H9 (cell line): ENCODE data around the gene RABGEF1. TPM values are rescaled to one million over a fixed set of nuclear protein-coding genes. Genes with fewer than 3 reads are reported as not detected.

Experiments used
- DNase-seq: peaks from one replicate; pipeline ENCODE4 v3.0.0-alpha.2; 2017
- H2AFZ ChIP-seq: one replicate; pipeline ENCODE4 v1.6.1; 2013; ENCODE audit warnings: mild to moderate bottlenecking, low read length, control low read depth, moderate library complexity
- H2AK5ac ChIP-seq: 2 replicates; pipeline ENCODE4 v1.6.1; 2013; ENCODE audit warnings: low read length, control low read depth, mixed read lengths; ENCODE audit not compliant: insufficient read length
- H2BK120ac ChIP-seq: one replicate; pipeline ENCODE4 v1.6.1; 2013; ENCODE audit warnings: low read depth, mild to moderate bottlenecking, low read length, control low read depth, inconsistent platforms; ENCODE audit not compliant: poor library complexity, severe bottlenecking
- H2BK12ac ChIP-seq: 2 replicates; pipeline ENCODE4 v1.6.1; 2013; ENCODE audit warnings: low read length, control low read depth, mixed read lengths, low read depth; ENCODE audit not compliant: insufficient read length
- H2BK15ac ChIP-seq: 2 replicates; pipeline ENCODE4 v1.6.1; 2013; ENCODE audit warnings: low read depth, low read length, control low read depth
- H2BK20ac ChIP-seq: one replicate; pipeline ENCODE4 v1.6.1; 2013; ENCODE audit warnings: low read depth, mild to moderate bottlenecking, low read length, control low read depth, inconsistent platforms; ENCODE audit not compliant: poor library complexity, severe bottlenecking
- H2BK5ac ChIP-seq: 2 replicates; pipeline ENCODE4 v1.6.1; 2013; ENCODE audit warnings: low read length, control low read depth, mixed read lengths; ENCODE audit not compliant: insufficient read length
- H3K14ac ChIP-seq: 2 replicates; pipeline ENCODE4 v1.6.1; 2013; ENCODE audit warnings: low read length, control low read depth; ENCODE audit not compliant: insufficient read depth
- H3K18ac ChIP-seq: 2 replicates; pipeline ENCODE4 v1.6.1; 2013; ENCODE audit warnings: low read depth, mild to moderate bottlenecking, mixed read lengths, low read length, control low read depth; ENCODE audit not compliant: insufficient read length
- H3K23ac ChIP-seq: 2 replicates; pipeline ENCODE4 v1.6.1; 2013; ENCODE audit warnings: low read length, control low read depth, mixed read lengths, low read depth; ENCODE audit not compliant: insufficient read length
- H3K23me2 ChIP-seq: 2 replicates; pipeline ENCODE4 v1.6.1; 2013; ENCODE audit warnings: low read depth, mild to moderate bottlenecking, mixed read lengths, low read length, control low read depth; ENCODE audit not compliant: insufficient read length, poor library complexity, severe bottlenecking
- H3K27ac ChIP-seq: 2 replicates; pipeline ENCODE4 v1.5.1; 2013; ENCODE audit warnings: low read length, control low read depth, mixed read lengths, low read depth; ENCODE audit not compliant: insufficient read length
- H3K27me3 ChIP-seq: 2 replicates; pipeline ENCODE4 v1.6.1; 2013; ENCODE audit warnings: low read length, control low read depth, inconsistent platforms; ENCODE audit not compliant: insufficient read depth
- H3K4ac ChIP-seq: 2 replicates; pipeline ENCODE4 v1.6.1; 2013; ENCODE audit warnings: low read depth, mild to moderate bottlenecking, control low read depth, inconsistent platforms, low read length, moderate library complexity
- H3K4me1 ChIP-seq: 2 replicates; pipeline ENCODE4 v1.6.1; 2013; ENCODE audit warnings: low read length, control low read depth, inconsistent platforms; ENCODE audit not compliant: insufficient read depth
- H3K4me2 ChIP-seq: 2 replicates; pipeline ENCODE4 v1.6.1; 2013; ENCODE audit warnings: low read length, control low read depth, mixed read lengths; ENCODE audit not compliant: insufficient read length, insufficient read depth
- H3K56ac ChIP-seq: 2 replicates; pipeline ENCODE4 v1.6.1; 2013; ENCODE audit warnings: low read depth, mild to moderate bottlenecking, mixed read lengths, low read length, control low read depth; ENCODE audit not compliant: insufficient read length
- H3K79me1 ChIP-seq: 2 replicates; pipeline ENCODE4 v1.6.1; 2013; ENCODE audit warnings: low read depth, mild to moderate bottlenecking, moderate library complexity, low read length, control low read depth, inconsistent platforms; ENCODE audit not compliant: insufficient read depth, poor library complexity, severe bottlenecking
- H3K79me2 ChIP-seq: 2 replicates; pipeline ENCODE4 v1.6.1; 2013; ENCODE audit warnings: low read length, control low read depth, inconsistent platforms; ENCODE audit not compliant: insufficient read depth
- H3K9ac ChIP-seq: 2 replicates; pipeline ENCODE4 v1.6.1; 2013; ENCODE audit warnings: low read length, control low read depth, mixed read lengths; ENCODE audit not compliant: insufficient read length; ENCODE audit errors: extremely low read depth
- H3K9me3 ChIP-seq: one replicate; pipeline ENCODE4 v1.6.1; 2013; ENCODE audit warnings: low read depth, low read length, inconsistent platforms; ENCODE audit not compliant: control insufficient read depth
- H3T11ph ChIP-seq: one replicate; pipeline ENCODE4 v1.6.1; 2013; ENCODE audit warnings: mild to moderate bottlenecking, low read length, control low read depth, inconsistent platforms
- H4K20me1 ChIP-seq: one replicate; pipeline ENCODE4 v1.6.1; 2013; ENCODE audit not compliant: control insufficient read depth, insufficient read length, insufficient read depth
- H4K5ac ChIP-seq: 2 replicates; pipeline ENCODE4 v1.6.1; 2013; ENCODE audit warnings: low read depth, mild to moderate bottlenecking, mixed read lengths, low read length, control low read depth; ENCODE audit not compliant: insufficient read length
- H4K8ac ChIP-seq: replicated peaks from 2 replicates; pipeline ENCODE4 v1.6.1; 2013; ENCODE audit warnings: low read length, control low read depth, mixed read lengths, low read depth; ENCODE audit not compliant: insufficient read length
- H4K91ac ChIP-seq: 2 replicates; pipeline ENCODE4 v1.6.1; 2013; ENCODE audit warnings: low read depth, mild to moderate bottlenecking, moderate library complexity, mixed read lengths, low read length, control low read depth; ENCODE audit not compliant: insufficient read length
- H3K27ac Mint-ChIP-seq, 3 experiments: 2 replicates in 2 of 3; 3 replicates in 1 of 3; pipeline ENCODE4 v1.8.0; 2020 to 2021; ENCODE audit warnings: mixed read lengths in 3 of 3, mild to moderate bottlenecking in 1 of 3, moderate library complexity in 1 of 3
- H3K27me3 Mint-ChIP-seq: 2 replicates; pipeline ENCODE4 v1.8.0; 2021; ENCODE audit warnings: low read depth, mild to moderate bottlenecking, moderate library complexity, mixed read lengths
- H3K36me3 Mint-ChIP-seq, 3 experiments: 2 replicates in 2 of 3; 3 replicates in 1 of 3; pipeline ENCODE4 v1.8.0; 2020 to 2021; ENCODE audit warnings: low read depth in 3 of 3, mixed read lengths in 3 of 3; ENCODE audit not compliant: insufficient read depth in 1 of 3
- H3K4me1 Mint-ChIP-seq, 2 experiments: 2 replicates each; pipeline ENCODE4 v1.8.0; 2020; ENCODE audit warnings: mixed read lengths in 2 of 2
- H3K4me3 Mint-ChIP-seq, 2 experiments: 2 replicates in 1 of 2; 3 replicates in 1 of 2; pipeline ENCODE4 v1.8.0; 2020 to 2021; ENCODE audit warnings: mild to moderate bottlenecking in 2 of 2, mixed read lengths in 2 of 2, moderate library complexity in 1 of 2
- H3K9me3 Mint-ChIP-seq, 2 experiments: 2 replicates in 1 of 2; 3 replicates in 1 of 2; pipeline ENCODE4 v1.8.0; 2020; ENCODE audit warnings: mild to moderate bottlenecking in 2 of 2, mixed read lengths in 2 of 2, moderate library complexity in 1 of 2
- WGBS: extraction: QIAGEN DNeasy Blood & Tissue Kit; methylation state at CpG from one replicate; pipeline ENCODE4 v1.1.7; 2013; ENCODE audit warnings: missing lambda C conversion rate, low lambda C conversion rate, mixed read lengths; ENCODE audit not compliant: insufficient read length; ENCODE audit errors: extremely low coverage; 5-methylcytosine and 5-hydroxymethylcytosine counted together
- total RNA-seq: library from RNA; stranded (reverse); gene quantifications from 2 replicates; pipeline ENCODE4 v1.2.1, GENCODE V29; 2021
- TF ChIP-seq, protein P1 (sequence below): fragments of 200-600 bp; sonication (generic); conservative IDR thresholded peaks from 3 replicates; pipeline ENCODE4 v1.8.0; 2021; ENCODE audit warnings: antibody characterized with exemption, mild to moderate bottlenecking

Gene RABGEF1
- total RNA-seq, 1 experiment from 2014 or later, result 17.3 TPM

- Histone ChIP-seq H4K20me1 (no peaks in the 10 kb centered on the region), H3T11ph (no peak overlapping the region), H3K18ac (no peak overlapping the region), H3K9ac (no peak overlapping the region), H3K14ac (no peak overlapping the region), H2BK12ac (no peak overlapping the region), H3K23ac (no peak overlapping the region), H3K4me1 (no peaks in the 10 kb centered on the region), H2BK15ac (no peak overlapping the region), H4K8ac (no peak overlapping the region), H2BK5ac (no peak overlapping the region), H3K4me2 (no peak overlapping the region), H3K23me2 (no peaks in the 10 kb centered on the region), H3K4ac (no peak overlapping the region), H3K27ac (no peak overlapping the region), H3K56ac (no peak overlapping the region), H4K5ac (no peak overlapping the region), H2AK5ac (no peak overlapping the region), H3K79me1 (peaks cover 8% of the 10 kb centered on the region), H2AFZ (no peak overlapping the region), H4K91ac (no peak overlapping the region), H3K79me2 (peaks cover 6% of the 10 kb centered on the region; the same call in 1 of the 2 replicates), H3K27me3 (no peaks in the 10 kb centered on the region; the same call in 1 of the 2 replicates), H2BK120ac (no peak overlapping the region), H2BK20ac (no peak overlapping the region), H3K9me3 (no peaks in the 10 kb centered on the region)
- Mint-ChIP-seq H3K4me1 (peaks cover 6 to 13% of the 10 kb centered on the region in 2 experiments; a peak in 2 of 4 replicates), H3K27me3 (no peaks in the 10 kb centered on the region), H3K27ac (no peak overlapping the region), H3K4me3 (no peak overlapping the region), H3K9me3 (no peaks in the 10 kb centered on the region), H3K36me3 (peaks cover 0 to 6% (median 2%) of the 10 kb centered on the region in 3 experiments; a peak in 3 of 7 replicates)
- TF ChIP-seq, protein P1, sequence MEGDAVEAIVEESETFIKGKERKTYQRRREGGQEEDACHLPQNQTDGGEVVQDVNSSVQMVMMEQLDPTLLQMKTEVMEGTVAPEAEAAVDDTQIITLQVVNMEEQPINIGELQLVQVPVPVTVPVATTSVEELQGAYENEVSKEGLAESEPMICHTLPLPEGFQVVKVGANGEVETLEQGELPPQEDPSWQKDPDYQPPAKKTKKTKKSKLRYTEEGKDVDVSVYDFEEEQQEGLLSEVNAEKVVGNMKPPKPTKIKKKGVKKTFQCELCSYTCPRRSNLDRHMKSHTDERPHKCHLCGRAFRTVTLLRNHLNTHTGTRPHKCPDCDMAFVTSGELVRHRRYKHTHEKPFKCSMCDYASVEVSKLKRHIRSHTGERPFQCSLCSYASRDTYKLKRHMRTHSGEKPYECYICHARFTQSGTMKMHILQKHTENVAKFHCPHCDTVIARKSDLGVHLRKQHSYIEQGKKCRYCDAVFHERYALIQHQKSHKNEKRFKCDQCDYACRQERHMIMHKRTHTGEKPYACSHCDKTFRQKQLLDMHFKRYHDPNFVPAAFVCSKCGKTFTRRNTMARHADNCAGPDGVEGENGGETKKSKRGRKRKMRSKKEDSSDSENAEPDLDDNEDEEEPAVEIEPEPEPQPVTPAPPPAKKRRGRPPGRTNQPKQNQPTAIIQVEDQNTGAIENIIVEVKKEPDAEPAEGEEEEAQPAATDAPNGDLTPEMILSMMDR, result no peak
- WGBS, result no CpG with 5 or more reads among the region's 9 CpGs
- DNase-seq, result no peak
Measured at GRCh38 chr7:66743920-66744319, 3.4 kb downstream of the RABGEF1 start.
